H9 (cell line): ENCODE measurements around the gene TRPM3. TPM values are rescaled to one million over a fixed set of nuclear protein-coding genes. Genes with fewer than 3 reads are reported as not detected.

ENCODE experiments used
- DNase-seq: peaks from one replicate; pipeline ENCODE4 v3.0.0-alpha.2; 2017
- H2AFZ ChIP-seq: one replicate; pipeline ENCODE4 v1.6.1; 2013; ENCODE audit warnings: mild to moderate bottlenecking, low read length, control low read depth, moderate library complexity
- H2AK5ac ChIP-seq: 2 replicates; pipeline ENCODE4 v1.6.1; 2013; ENCODE audit warnings: low read length, control low read depth, mixed read lengths; ENCODE audit not compliant: insufficient read length
- H2BK120ac ChIP-seq: one replicate; pipeline ENCODE4 v1.6.1; 2013; ENCODE audit warnings: low read depth, mild to moderate bottlenecking, low read length, control low read depth, inconsistent platforms; ENCODE audit not compliant: poor library complexity, severe bottlenecking
- H2BK12ac ChIP-seq: 2 replicates; pipeline ENCODE4 v1.6.1; 2013; ENCODE audit warnings: low read length, control low read depth, mixed read lengths, low read depth; ENCODE audit not compliant: insufficient read length
- H2BK15ac ChIP-seq: 2 replicates; pipeline ENCODE4 v1.6.1; 2013; ENCODE audit warnings: low read depth, low read length, control low read depth
- H2BK20ac ChIP-seq: one replicate; pipeline ENCODE4 v1.6.1; 2013; ENCODE audit warnings: low read depth, mild to moderate bottlenecking, low read length, control low read depth, inconsistent platforms; ENCODE audit not compliant: poor library complexity, severe bottlenecking
- H2BK5ac ChIP-seq: 2 replicates; pipeline ENCODE4 v1.6.1; 2013; ENCODE audit warnings: low read length, control low read depth, mixed read lengths; ENCODE audit not compliant: insufficient read length
- H3K14ac ChIP-seq: 2 replicates; pipeline ENCODE4 v1.6.1; 2013; ENCODE audit warnings: low read length, control low read depth; ENCODE audit not compliant: insufficient read depth
- H3K18ac ChIP-seq: 2 replicates; pipeline ENCODE4 v1.6.1; 2013; ENCODE audit warnings: low read depth, mild to moderate bottlenecking, mixed read lengths, low read length, control low read depth; ENCODE audit not compliant: insufficient read length
- H3K23ac ChIP-seq: 2 replicates; pipeline ENCODE4 v1.6.1; 2013; ENCODE audit warnings: low read length, control low read depth, mixed read lengths, low read depth; ENCODE audit not compliant: insufficient read length
- H3K23me2 ChIP-seq: 2 replicates; pipeline ENCODE4 v1.6.1; 2013; ENCODE audit warnings: low read depth, mild to moderate bottlenecking, mixed read lengths, low read length, control low read depth; ENCODE audit not compliant: insufficient read length, poor library complexity, severe bottlenecking
- H3K27ac ChIP-seq: 2 replicates; pipeline ENCODE4 v1.5.1; 2013; ENCODE audit warnings: low read length, control low read depth, mixed read lengths, low read depth; ENCODE audit not compliant: insufficient read length
- H3K27me3 ChIP-seq: 2 replicates; pipeline ENCODE4 v1.6.1; 2013; ENCODE audit warnings: low read length, control low read depth, inconsistent platforms; ENCODE audit not compliant: insufficient read depth
- H3K4ac ChIP-seq: 2 replicates; pipeline ENCODE4 v1.6.1; 2013; ENCODE audit warnings: low read depth, mild to moderate bottlenecking, control low read depth, inconsistent platforms, low read length, moderate library complexity
- H3K4me1 ChIP-seq: 2 replicates; pipeline ENCODE4 v1.6.1; 2013; ENCODE audit warnings: low read length, control low read depth, inconsistent platforms; ENCODE audit not compliant: insufficient read depth
- H3K4me2 ChIP-seq: 2 replicates; pipeline ENCODE4 v1.6.1; 2013; ENCODE audit warnings: low read length, control low read depth, mixed read lengths; ENCODE audit not compliant: insufficient read length, insufficient read depth
- H3K56ac ChIP-seq: 2 replicates; pipeline ENCODE4 v1.6.1; 2013; ENCODE audit warnings: low read depth, mild to moderate bottlenecking, mixed read lengths, low read length, control low read depth; ENCODE audit not compliant: insufficient read length
- H3K79me1 ChIP-seq: 2 replicates; pipeline ENCODE4 v1.6.1; 2013; ENCODE audit warnings: low read depth, mild to moderate bottlenecking, moderate library complexity, low read length, control low read depth, inconsistent platforms; ENCODE audit not compliant: insufficient read depth, poor library complexity, severe bottlenecking
- H3K79me2 ChIP-seq: 2 replicates; pipeline ENCODE4 v1.6.1; 2013; ENCODE audit warnings: low read length, control low read depth, inconsistent platforms; ENCODE audit not compliant: insufficient read depth
- H3K9ac ChIP-seq: 2 replicates; pipeline ENCODE4 v1.6.1; 2013; ENCODE audit warnings: low read length, control low read depth, mixed read lengths; ENCODE audit not compliant: insufficient read length; ENCODE audit errors: extremely low read depth
- H3K9me3 ChIP-seq: one replicate; pipeline ENCODE4 v1.6.1; 2013; ENCODE audit warnings: low read depth, low read length, inconsistent platforms; ENCODE audit not compliant: control insufficient read depth
- H3T11ph ChIP-seq: one replicate; pipeline ENCODE4 v1.6.1; 2013; ENCODE audit warnings: mild to moderate bottlenecking, low read length, control low read depth, inconsistent platforms
- H4K20me1 ChIP-seq: one replicate; pipeline ENCODE4 v1.6.1; 2013; ENCODE audit not compliant: control insufficient read depth, insufficient read length, insufficient read depth
- H4K5ac ChIP-seq: 2 replicates; pipeline ENCODE4 v1.6.1; 2013; ENCODE audit warnings: low read depth, mild to moderate bottlenecking, mixed read lengths, low read length, control low read depth; ENCODE audit not compliant: insufficient read length
- H4K8ac ChIP-seq: replicated peaks from 2 replicates; pipeline ENCODE4 v1.6.1; 2013; ENCODE audit warnings: low read length, control low read depth, mixed read lengths, low read depth; ENCODE audit not compliant: insufficient read length
- H4K91ac ChIP-seq: 2 replicates; pipeline ENCODE4 v1.6.1; 2013; ENCODE audit warnings: low read depth, mild to moderate bottlenecking, moderate library complexity, mixed read lengths, low read length, control low read depth; ENCODE audit not compliant: insufficient read length
- H3K27ac Mint-ChIP-seq, 3 experiments: 2 replicates in 2 of 3; 3 replicates in 1 of 3; pipeline ENCODE4 v1.8.0; 2020 to 2021; ENCODE audit warnings: mixed read lengths in 3 of 3, mild to moderate bottlenecking in 1 of 3, moderate library complexity in 1 of 3
- H3K27me3 Mint-ChIP-seq: 2 replicates; pipeline ENCODE4 v1.8.0; 2021; ENCODE audit warnings: low read depth, mild to moderate bottlenecking, moderate library complexity, mixed read lengths
- H3K36me3 Mint-ChIP-seq, 3 experiments: 2 replicates in 2 of 3; 3 replicates in 1 of 3; pipeline ENCODE4 v1.8.0; 2020 to 2021; ENCODE audit warnings: low read depth in 3 of 3, mixed read lengths in 3 of 3; ENCODE audit not compliant: insufficient read depth in 1 of 3
- H3K4me1 Mint-ChIP-seq, 2 experiments: 2 replicates each; pipeline ENCODE4 v1.8.0; 2020; ENCODE audit warnings: mixed read lengths in 2 of 2
- H3K4me3 Mint-ChIP-seq, 2 experiments: 2 replicates in 1 of 2; 3 replicates in 1 of 2; pipeline ENCODE4 v1.8.0; 2020 to 2021; ENCODE audit warnings: mild to moderate bottlenecking in 2 of 2, mixed read lengths in 2 of 2, moderate library complexity in 1 of 2
- H3K9me3 Mint-ChIP-seq, 2 experiments: 2 replicates in 1 of 2; 3 replicates in 1 of 2; pipeline ENCODE4 v1.8.0; 2020; ENCODE audit warnings: mild to moderate bottlenecking in 2 of 2, mixed read lengths in 2 of 2, moderate library complexity in 1 of 2
- CTCF ChIP-seq: fragments of 200-600 bp; sonication (generic); conservative IDR thresholded peaks from 3 replicates; pipeline ENCODE4 v1.8.0; 2021; ENCODE audit warnings: antibody characterized with exemption, mild to moderate bottlenecking
- whole genome bisulfite sequencing: extraction: QIAGEN DNeasy Blood & Tissue Kit; methylation state at CpG from one replicate; pipeline ENCODE4 v1.1.7; 2013; ENCODE audit warnings: missing lambda C conversion rate, low lambda C conversion rate, mixed read lengths; ENCODE audit not compliant: insufficient read length; ENCODE audit errors: extremely low coverage; 5-methylcytosine and 5-hydroxymethylcytosine counted together
- total RNA-seq: library from RNA; stranded (reverse); gene quantifications from 2 replicates; pipeline ENCODE4 v1.2.1, GENCODE V29; 2021

Gene TRPM3
- total RNA-seq, 1 experiment from 2014 or later: 10.3 TPM

- peaks cover 4 to 5% of the 10 kb centered on the region in 2 experiments; a peak in 3 of 5 replicates for H3K9me3 Mint-ChIP-seq
- Histone ChIP-seq H3K27me3 (no peaks in the 10 kb centered on the region), H3K4me1 (no peaks in the 10 kb centered on the region), H3K14ac (no peak overlapping the region), H3K23me2 (no peaks in the 10 kb centered on the region), H4K8ac (no peak overlapping the region), H2BK15ac (no peak overlapping the region), H3K9ac (no peak overlapping the region), H3K27ac (no peak overlapping the region), H3K79me1 (no peaks in the 10 kb centered on the region), H2AFZ (no peak overlapping the region), H3K4me2 (no peak overlapping the region), H3K23ac (no peak overlapping the region), H2BK12ac (no peak overlapping the region), H3K9me3 (no peaks in the 10 kb centered on the region), H3T11ph (no peak overlapping the region), H4K20me1 (no peaks in the 10 kb centered on the region), H3K18ac (no peak overlapping the region), H2BK20ac (no peak overlapping the region), H3K56ac (no peak overlapping the region), H2BK120ac (no peak overlapping the region), H2BK5ac (no peak overlapping the region), H2AK5ac (no peak overlapping the region), H3K79me2 (no peaks in the 10 kb centered on the region), H3K4ac (no peak overlapping the region), H4K5ac (no peak overlapping the region), H4K91ac (no peak overlapping the region)
- DNase-seq: no peak
- H3K27me3 Mint-ChIP-seq: no peaks in the 10 kb centered on the region
- no peak overlapping the region for H3K4me3 Mint-ChIP-seq
- H3K4me1 Mint-ChIP-seq: peaks cover 11 to 12% of the 10 kb centered on the region in 2 experiments
- TF ChIP-seq CTCF: no peak
- peaks cover 4 to 16% (median 9%) of the 10 kb centered on the region in 3 experiments for H3K36me3 Mint-ChIP-seq
- no peak overlapping the region for H3K27ac Mint-ChIP-seq
- no CpG with 5 or more reads among the region's 4 CpGs for WGBS
Observed at GRCh38 chr9:71130521-71130920, 9.1 kb upstream of the TRPM3 start.
